Small intestine (tissue), 7 donors: Measurements from ENCODE around the gene STAG3. TPM values are rescaled to one million over a fixed set of nuclear protein-coding genes. Genes with fewer than 3 reads are reported as not detected.
A peak's percentile ranks its signal among the peaks of the same experiment; 100 is the strongest.

Experiments used
- DNase-seq, 2 donors: peaks; one replicate each; pipeline versions ENCODE4 v3.0.0 to v3.0.0-alpha.2; 2013
- FAIRE-seq: peaks from 2 replicates; lab custom pipeline; 2012; peaks lifted over from hg19 to GRCh38; lab: Jason Lieb, UNC
- H3K27ac ChIP-seq, 3 donors: one replicate each; pipeline ENCODE4 v1.5.1; 2013; ENCODE audit warnings: low read length in 2 of 3, mild to moderate bottlenecking in 2 of 3, control low read depth in 1 of 3, inconsistent platforms in 1 of 3, low read depth in 1 of 3, moderate library complexity in 1 of 3
- H3K27me3 ChIP-seq, 3 donors: one replicate each; pipeline ENCODE4 v1.6.1; 2013; ENCODE audit warnings: low read length in 3 of 3, inconsistent platforms in 1 of 3; ENCODE audit not compliant: control insufficient read depth in 3 of 3, insufficient read depth in 3 of 3
- H3K36me3 ChIP-seq, 3 donors: one replicate each; pipeline ENCODE4 v1.6.1; 2013; ENCODE audit warnings: low read length in 3 of 3, inconsistent platforms in 1 of 3, low read depth in 1 of 3, mild to moderate bottlenecking in 1 of 3, moderate library complexity in 1 of 3; ENCODE audit not compliant: control insufficient read depth in 3 of 3, insufficient read depth in 2 of 3
- H3K4me1 ChIP-seq, 3 donors: one replicate each; pipeline ENCODE4 v1.6.1; 2013; ENCODE audit warnings: low read length in 2 of 3, inconsistent platforms in 1 of 3, low read depth in 1 of 3, mild to moderate bottlenecking in 1 of 3, moderate library complexity in 1 of 3; ENCODE audit not compliant: control insufficient read depth in 3 of 3, insufficient read depth in 2 of 3
- H3K4me3 ChIP-seq, 3 donors: one replicate each; pipeline ENCODE4 v1.5.1; 2013; ENCODE audit warnings: low read length in 3 of 3, control low read depth in 1 of 3, inconsistent platforms in 1 of 3, low read depth in 1 of 3, mild to moderate bottlenecking in 1 of 3, moderate library complexity in 1 of 3
- H3K9me3 ChIP-seq, 2 donors: one replicate each; pipeline ENCODE4 v1.6.1; 2013; ENCODE audit warnings: low read depth in 1 of 2, low read length in 1 of 2; ENCODE audit not compliant: control insufficient read depth in 2 of 2, insufficient read depth in 1 of 2
- WGBS, 3 donors: extraction: QIAGEN DNeasy Blood & Tissue Kit; methylation state at CpG; one replicate each; pipeline ENCODE4 v1.1.7; 2013; 5-methylcytosine and 5-hydroxymethylcytosine counted together
- polyA plus RNA-seq, 4 donors: library from polyadenylated mRNA; stranded (reverse) in 3 of 4; unstranded in 1 of 4; fragments of 200-250 nt in 3 of 4; fragments of 120-200 nt in 1 of 4; gene quantifications; one replicate each; pipeline versions ENCODE4 v1.2.1 to v1.2.3, GENCODE V29; 2013
- donor health status: healthy with polysubstance abuse.
- donor health status: control.
- donor health status: control.
- donor health status: Bipolar disorder and iron deficiency.
- donor health status: healthy.

Gene STAG3
- polyA plus RNA-seq, 4 donors: 0.81 to 9.6 (median 3.6) TPM; not detected in 1

DNA sequence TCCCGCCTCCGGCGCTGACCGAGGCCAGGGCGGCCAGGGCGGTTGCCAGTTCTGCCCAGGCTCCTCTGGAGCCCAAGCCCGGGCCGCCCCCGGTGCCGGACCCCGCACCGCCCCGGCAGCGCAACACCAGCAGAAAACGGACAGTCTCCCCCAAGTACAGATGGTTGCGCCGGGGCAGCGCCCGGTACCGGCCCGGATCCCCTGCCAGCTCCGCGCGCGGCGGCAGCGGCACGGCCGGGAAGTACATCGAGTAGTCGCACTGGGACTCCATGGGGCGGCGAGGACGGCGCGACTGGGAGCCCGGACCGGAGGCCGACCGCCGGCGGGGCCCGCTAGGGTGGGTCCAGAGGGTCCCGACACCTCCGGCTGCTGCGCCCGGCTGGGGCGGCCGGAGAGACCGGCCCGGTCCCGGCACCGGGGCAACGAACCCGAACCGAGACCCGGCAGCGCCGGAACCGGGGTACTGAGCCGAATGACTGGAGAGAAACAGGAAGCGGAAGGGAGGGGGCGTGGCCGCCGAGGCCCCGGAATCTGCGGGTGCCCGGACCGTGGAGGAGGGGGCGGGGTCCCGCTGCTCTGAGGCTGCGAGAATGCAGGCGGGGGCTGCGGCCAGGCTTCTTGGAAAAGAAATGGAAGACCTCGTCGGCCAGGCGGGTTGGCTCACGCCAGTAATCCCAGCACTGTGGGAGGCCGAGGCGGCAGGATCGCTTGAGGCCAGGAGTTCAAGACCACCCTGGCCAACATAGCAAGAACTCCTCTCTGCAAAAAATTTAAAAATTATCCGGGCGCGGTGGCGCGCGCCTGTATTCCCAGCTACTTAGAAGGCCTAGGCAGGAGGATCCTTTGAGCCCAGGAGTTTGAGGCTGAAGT, 19.3 kb upstream of the STAG3 start, which contains the start of gene TRAPPC14:
Gene TRAPPC14, minus strand, starts transcription at position 495 of the 870 bp plus-strand sequence. Its CDS starts 224 bp downstream, at position 271.
- H3K36me3 ChIP-seq: peaks cover 2 to 41% (median 3%) of the 10 kb centered on the region in 3 donors
- FAIRE-seq (no peak), DNase-seq (peak; percentile 81 to 94)
- H3K27me3 ChIP-seq: no peaks in the 10 kb centered on the region
- peaks cover 3 to 47% (median 5%) of the 10 kb centered on the region in 3 donors for H3K4me1 ChIP-seq
- no peaks in the 10 kb centered on the region for H3K9me3 ChIP-seq
- peak within 1 kb of the TSS; percentile 61 to 70 (median 67) for H3K27ac ChIP-seq
- peak within 1 kb of the TSS; percentile 78 to 82 (median 78) for H3K4me3 ChIP-seq
- 0 to 1% (median 0%) methylated on average over 68 to 87 of the region's 87 CpGs for WGBS, 3 donors

DNA sequence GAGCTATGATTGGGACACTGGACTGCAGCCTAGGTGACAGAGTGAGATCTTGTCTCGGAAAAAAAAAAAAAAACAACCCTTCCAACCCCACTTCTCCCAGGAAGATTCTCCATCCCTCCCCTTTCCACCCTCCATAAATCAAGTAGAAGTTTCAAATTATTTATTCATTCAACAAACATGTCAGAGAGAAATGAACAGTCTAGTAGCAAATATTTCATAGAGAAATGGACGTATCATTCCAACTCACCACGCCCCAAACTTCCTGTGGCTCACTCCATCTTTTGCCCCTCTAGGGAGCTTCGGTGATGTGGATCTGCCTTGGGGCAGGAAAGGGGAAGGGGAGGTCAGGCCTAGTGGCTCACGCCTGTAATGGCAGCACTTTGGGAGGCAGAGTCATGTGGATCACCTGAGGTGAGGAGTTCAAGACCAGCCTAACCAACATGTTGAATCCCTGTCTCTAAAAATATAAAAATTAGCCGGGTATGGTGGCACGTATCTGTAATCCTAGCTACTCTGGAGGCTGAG, 18.6 kb upstream of the STAG3 start:
- Histone ChIP-seq H3K36me3 (peaks cover 0 to 34% (median 3%) of the 10 kb centered on the region in 3 donors), H3K27me3 (no peaks in the 10 kb centered on the region), H3K9me3 (no peaks in the 10 kb centered on the region), H3K4me1 (peaks cover 0 to 40% (median 5%) of the 10 kb centered on the region in 3 donors), H3K27ac (peak overlapping the region in 2 of 3 donors; percentile 67 to 70), H3K4me3 (peak overlapping the region; percentile 78 to 82 (median 78))
- WGBS, 3 donors: 60 to 67% (median 65%) methylated on average over 7 of the region's 7 CpGs
- DNase-seq (no peak), FAIRE-seq (no peak)

DNA sequence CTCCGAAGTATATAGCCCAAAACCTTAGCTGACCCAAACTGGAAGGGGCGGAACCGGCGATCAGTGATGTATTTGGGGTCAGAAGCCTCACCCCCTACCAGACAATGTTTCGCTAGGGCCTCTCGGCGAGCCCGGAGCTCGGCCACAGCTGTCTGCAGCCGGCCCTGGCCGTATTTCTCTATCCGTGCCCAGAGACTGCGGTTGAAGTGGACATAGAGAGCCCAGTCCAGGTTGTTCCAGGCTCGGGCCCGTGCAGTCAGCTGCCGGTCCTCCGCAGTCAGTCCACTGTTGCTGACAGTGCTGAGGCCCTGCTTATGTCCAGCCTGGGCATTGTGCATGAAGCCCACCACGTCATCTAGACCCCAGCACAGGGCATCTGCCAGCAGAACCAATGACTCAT, 17.7 kb upstream of the STAG3 start:
- no peak for DNase-seq
- Histone ChIP-seq H3K4me3 (no peak overlapping the region), H3K36me3 (peaks cover 0 to 25% (median 3%) of the 10 kb centered on the region in 3 donors), H3K27me3 (no peaks in the 10 kb centered on the region), H3K4me1 (peaks cover 0 to 31% (median 4%) of the 10 kb centered on the region in 3 donors), H3K27ac (no peak overlapping the region), H3K9me3 (no peaks in the 10 kb centered on the region)
- no peak for FAIRE-seq
- WGBS, 3 donors: 88 to 94% (median 94%) methylated on average over 18 of the region's 18 CpGs

DNA sequence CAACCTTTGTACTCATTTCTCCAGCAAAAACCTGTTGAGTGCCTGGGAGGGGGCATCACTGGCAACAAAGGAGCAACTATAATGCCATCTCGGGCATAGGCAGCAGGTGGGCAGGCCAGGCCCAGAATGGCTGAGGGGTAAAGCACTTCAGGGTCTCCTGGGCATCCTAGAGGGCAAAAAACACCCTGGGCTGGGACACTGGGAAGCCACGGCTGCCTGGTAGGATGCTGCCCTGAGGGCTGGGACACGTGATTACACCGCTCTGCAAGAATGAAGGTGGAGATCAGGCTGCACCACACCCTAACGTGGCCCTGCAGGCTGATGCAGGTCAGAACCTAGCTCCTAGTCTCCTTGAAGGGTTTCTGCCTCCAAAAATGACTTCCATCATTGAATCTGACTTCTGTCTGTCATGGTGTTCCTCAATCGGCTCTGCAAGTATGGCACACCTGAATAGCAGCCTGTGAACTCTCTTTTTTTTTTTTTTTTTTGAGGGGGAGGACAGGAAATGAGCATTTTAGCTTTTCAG, 14.6 kb upstream of the STAG3 start:
- Histone ChIP-seq H3K4me1 (peaks cover 0 to 23% (median under 1%) of the 10 kb centered on the region in 3 donors), H3K36me3 (no peaks in the 10 kb centered on the region), H3K4me3 (no peak overlapping the region), H3K9me3 (no peaks in the 10 kb centered on the region), H3K27me3 (peaks cover 0 to 14% (median 0%) of the 10 kb centered on the region in 3 donors), H3K27ac (peak overlapping the region in 2 of 3 donors; percentile 26 to 62)
- FAIRE-seq (no peak), DNase-seq (peak; percentile 78 to 79)
- 6 to 50% (median 18%) methylated on average over 6 of the region's 6 CpGs for WGBS, 3 donors

DNA sequence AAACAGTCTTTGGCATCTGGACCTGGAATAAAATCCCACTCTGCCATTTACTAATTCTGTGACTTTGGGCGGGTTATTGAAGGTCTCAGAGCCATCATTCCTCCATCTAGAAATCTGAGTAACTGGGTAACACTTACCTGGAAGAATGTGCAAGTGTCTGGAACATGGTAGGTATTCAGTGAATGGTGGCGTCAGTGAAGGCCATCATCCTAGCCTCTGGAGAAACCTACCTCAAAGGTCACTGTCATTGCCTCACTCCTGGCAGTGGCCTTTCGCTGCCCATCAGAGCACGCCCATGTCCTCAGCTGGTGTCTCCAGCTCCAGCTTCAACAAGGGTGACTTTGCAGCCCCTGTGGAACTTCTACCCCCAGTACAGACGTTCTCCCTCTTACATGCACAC, 13.8 kb upstream of the STAG3 start:
- peaks cover 0 to 14% (median 0%) of the 10 kb centered on the region in 3 donors for H3K27me3 ChIP-seq
- 88 to 94% (median 89%) methylated on average over 5 of the region's 5 CpGs for WGBS, 3 donors
- no peak overlapping the region for H3K4me3 ChIP-seq
- H3K9me3 ChIP-seq: no peaks in the 10 kb centered on the region
- peaks cover 0 to 31% (median 3%) of the 10 kb centered on the region in 3 donors for H3K4me1 ChIP-seq
- no peak for FAIRE-seq
- no peak for DNase-seq
- no peak overlapping the region for H3K27ac ChIP-seq
- no peaks in the 10 kb centered on the region for H3K36me3 ChIP-seq

DNA sequence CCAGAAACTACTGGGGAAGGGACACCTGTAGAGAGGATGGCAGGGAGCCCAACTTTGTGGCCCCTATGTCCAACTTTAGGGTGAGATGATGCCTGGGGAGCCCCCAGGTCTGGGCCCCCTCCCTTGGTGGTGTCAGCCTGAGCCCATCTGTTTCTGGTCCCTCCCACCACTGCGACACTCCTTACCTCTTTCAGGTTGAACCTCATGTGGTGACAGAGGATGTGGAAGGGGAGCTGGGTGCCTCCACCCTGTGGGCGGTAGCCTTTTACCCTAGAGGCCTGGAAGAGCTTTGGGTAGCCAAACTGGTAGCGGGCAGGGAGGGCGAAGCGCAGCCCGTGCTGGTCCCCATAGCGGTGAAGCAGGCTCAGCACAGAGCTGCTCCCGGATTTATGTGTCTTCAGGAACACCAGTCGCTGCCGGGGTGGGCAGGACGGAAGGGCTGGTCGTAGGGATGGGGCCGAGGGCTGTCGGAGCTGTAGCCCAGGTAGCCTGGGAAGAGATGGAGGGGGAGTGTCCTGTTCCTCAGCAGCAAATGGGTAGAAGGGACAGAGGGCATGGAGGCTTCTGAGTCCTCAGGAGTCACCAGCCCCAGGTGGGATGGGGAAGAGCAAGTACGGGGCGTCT, 11.3 kb upstream of the STAG3 start:
- 73 to 86% (median 74%) methylated on average over 16 of the region's 16 CpGs for WGBS, 3 donors
- H3K36me3 ChIP-seq: no peaks in the 10 kb centered on the region
- H3K4me3 ChIP-seq: no peak overlapping the region
- no peak overlapping the region for H3K27ac ChIP-seq
- DNase-seq: no peak
- no peak for FAIRE-seq
- H3K27me3 ChIP-seq: peaks cover 0 to 31% (median 0%) of the 10 kb centered on the region in 3 donors
- H3K9me3 ChIP-seq: no peaks in the 10 kb centered on the region
- H3K4me1 ChIP-seq: peaks cover 3 to 32% (median 4%) of the 10 kb centered on the region in 3 donors

DNA sequence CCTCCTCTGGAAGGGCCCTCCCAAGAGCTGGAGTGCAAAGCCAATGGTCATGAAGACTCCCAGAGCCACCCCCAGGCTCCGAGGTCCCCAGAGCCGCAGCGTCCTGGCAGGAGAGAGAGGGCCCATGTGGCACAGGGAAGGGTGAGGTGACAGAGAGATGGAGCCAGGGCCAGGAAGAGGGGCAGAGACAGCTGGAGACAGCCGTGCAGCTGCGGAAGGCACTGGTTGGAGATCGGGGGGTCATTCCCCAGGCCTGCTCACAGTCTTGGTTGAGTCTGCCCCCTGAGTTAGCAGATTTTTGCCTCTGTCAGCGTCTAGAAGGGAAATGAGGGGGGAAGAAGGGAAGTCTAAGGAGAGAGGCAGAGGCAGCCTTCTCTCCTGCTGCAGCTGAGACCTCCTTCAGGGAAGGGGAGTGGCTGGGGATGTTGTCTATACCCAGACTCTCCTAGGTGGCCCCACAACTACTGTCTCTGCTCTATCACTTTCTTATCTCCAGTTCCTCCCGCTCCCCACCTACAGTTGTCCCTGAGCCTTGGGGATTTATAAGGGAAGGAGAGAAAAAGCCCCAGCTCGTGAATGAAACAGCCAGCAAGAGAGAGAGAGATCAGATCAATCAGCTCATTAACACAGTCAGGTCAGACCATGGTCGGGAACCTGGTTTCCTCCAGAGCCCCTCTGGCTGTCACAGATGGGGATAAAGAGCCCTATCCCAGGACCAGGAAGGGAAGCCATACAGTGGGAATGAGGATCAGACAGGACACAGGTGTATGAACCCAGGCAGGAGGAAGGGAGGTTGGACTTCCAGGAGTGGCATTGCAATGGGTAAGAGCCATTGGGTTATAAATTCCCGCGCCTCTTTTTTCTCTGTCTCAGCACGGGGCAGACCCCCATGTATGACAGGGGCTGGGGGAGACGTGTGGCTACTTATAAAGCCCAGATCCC, 10.5 kb upstream of the STAG3 start:
- Histone ChIP-seq H3K27me3 (peaks cover 0 to 38% (median 0%) of the 10 kb centered on the region in 3 donors), H3K27ac (no peak overlapping the region), H3K36me3 (no peaks in the 10 kb centered on the region), H3K4me1 (peaks cover 3 to 32% (median 4%) of the 10 kb centered on the region in 3 donors), H3K9me3 (no peaks in the 10 kb centered on the region), H3K4me3 (peak overlapping the region in 1 of 3 donors; percentile 39)
- DNase-seq (peak in 1 of 2 donors; percentile 45), FAIRE-seq (no peak)
- 37 to 52% (median 40%) methylated on average over 12 to 14 of the region's 14 CpGs for WGBS, 3 donors
